ENCODE data around the gene BAIAP2.

- TF ChIP-seq CTCF (conservative IDR thresholded peaks at IDR 0.05 in 1 of 2, IDR thresholded peaks at IDR 0.05 in 1 of 2; ENCODE audit: extremely low read depth in 1 of 2, insufficient read depth in 1 of 2, low read depth in 1 of 2, low read length in 2 of 2) (no peak), EZH2 (IDR thresholded peaks at IDR 0.05; ENCODE audit: borderline replicate concordance, low read length) (no peak)
These were observed 36.0 kb upstream of the BAIAP2 start for GRCh38 chr17:80998748-80999535.
